ENCODE results near the gene ARHGAP10. TPM values are rescaled to one million over a fixed set of nuclear protein-coding genes. Genes with fewer than 3 reads are reported as not detected.

The ARHGAP10 gene
- total RNA-seq, 1 experiment from 2014 or later: 36.6 TPM

GRCh38 chr4:147683188-147683591 lies 48.7 kb upstream of the ARHGAP10 start:
- Mint-ChIP-seq H3K27ac (ENCODE audit: unreplicated experiment) (peak overlapping the region; percentile 85), H3K9me3 (ENCODE audit: unreplicated experiment) (no peaks in the 10 kb centered on the region), H3K4me3 (ENCODE audit: unreplicated experiment) (peak overlapping the region; percentile 90), H3K36me3 (ENCODE audit: insufficient read depth, unreplicated experiment) (peaks cover 21% of the 10 kb centered on the region), H3K4me1 (ENCODE audit: low read depth, unreplicated experiment) (no peaks in the 10 kb centered on the region), H3K27me3 (ENCODE audit: insufficient read depth, unreplicated experiment) (no peaks in the 10 kb centered on the region)
- no peaks in the 10 kb centered on the region for H3K27me3 ChIP-seq (replicated peaks; ENCODE audit: control insufficient read depth, insufficient read depth, low read length)
- TSS peak; percentile 63 for BruUV-seq (replicated peaks)
- ChIA-PET CTCF (interaction anchor here (0.6 to 2.4 kb wide), 3 partner anchors 66 to 185 kb away, joined by 3 to 20 read pairs (median 4); partner anchors contain the start of gene TMEM184C), POLR2A (interaction anchor here (1.0 to 2.0 kb wide), 2 partner anchors 49 to 66 kb away, joined by 3 to 14 read pairs; partner anchors contain the start of genes ARHGAP10 and TMEM184C)
- H3K36me3 ChIP-seq (ENCODE audit: control insufficient read depth, insufficient read depth, low read length): no peaks in the 10 kb centered on the region
- intact Hi-C loops (cut with micrococcal nuclease; ENCODE audit: unreplicated experiment): loop anchor here (5.0 kb wide), 1 partner anchor 66 kb away; the partner anchor contains the start of gene TMEM184C
- no peaks in the 10 kb centered on the region for H3K9me3 ChIP-seq
- peak overlapping the region; percentile 74 for H3K4me3 ChIP-seq (ENCODE audit: low read depth, low read length)
- TF ChIP-seq CTCF (IDR thresholded peaks at IDR 0.05; ENCODE audit: insufficient read depth in 1 of 2, low read depth in 1 of 2, low read length in 1 of 2, severe bottlenecking in 1 of 2, unreplicated experiment in 1 of 2): no peak
- DNase-seq: no peak
- peaks cover 8% of the 10 kb centered on the region for H3K4me1 ChIP-seq

- Mint-ChIP-seq H3K27me3 (ENCODE audit: insufficient read depth, unreplicated experiment) (no peaks in the 10 kb centered on the region), H3K4me1 (ENCODE audit: low read depth, unreplicated experiment) (no peaks in the 10 kb centered on the region), H3K4me3 (ENCODE audit: unreplicated experiment) (peak within 1 kb of the TSS; percentile 90), H3K27ac (ENCODE audit: unreplicated experiment) (peak within 1 kb of the TSS; percentile 85), H3K9me3 (ENCODE audit: unreplicated experiment) (no peaks in the 10 kb centered on the region), H3K36me3 (ENCODE audit: insufficient read depth, unreplicated experiment) (peaks cover 13% of the 10 kb centered on the region)
- Histone ChIP-seq H3K4me1 (peaks cover 8% of the 10 kb centered on the region), H3K27me3 (replicated peaks; ENCODE audit: control insufficient read depth, insufficient read depth, low read length) (no peaks in the 10 kb centered on the region), H3K4me3 (ENCODE audit: low read depth, low read length) (peak within 1 kb of the TSS; percentile 74), H3K9me3 (no peaks in the 10 kb centered on the region), H3K36me3 (ENCODE audit: control insufficient read depth, insufficient read depth, low read length) (no peaks in the 10 kb centered on the region)
- POLR2A ChIA-PET: interaction anchor here (0.7 to 2.0 kb wide), 6 partner anchors 48 to 110 kb away, joined by 3 to 14 read pairs (median 4); partner anchors contain the start of genes ARHGAP10 and TMEM184C
- BruUV-seq (replicated peaks): TSS peak; percentile 97
- CTCF ChIA-PET: interaction anchor here (0.6 to 2.4 kb wide), 6 partner anchors 9 to 184 kb away, joined by 3 to 20 read pairs (median 4); partner anchors contain the start of gene TMEM184C
- intact Hi-C loops (cut with micrococcal nuclease; ENCODE audit: unreplicated experiment): loop anchor here (2.0 to 5.0 kb wide), 2 partner anchors 49 to 67 kb away; partner anchors contain the start of genes ARHGAP10 and TMEM184C
- TF ChIP-seq CTCF (IDR thresholded peaks at IDR 0.05; ENCODE audit: insufficient read depth in 1 of 2, low read depth in 1 of 2, low read length in 1 of 2, severe bottlenecking in 1 of 2, unreplicated experiment in 1 of 2): no peak
- peak; percentile 91 to 92 for DNase-seq
Measured at GRCh38 chr4:147683717-147684700, 47.9 kb upstream of the ARHGAP10 start, which contains the start of gene PRMT9. Gene PRMT9 (minus strand): TSS chr4:147684163. CDS start chr4:147683987, 176 bp downstream.

GRCh38 chr4:147689067-147689466 lies 42.8 kb upstream of the ARHGAP10 start:
- TF ChIP-seq CTCF (IDR thresholded peaks at IDR 0.05; ENCODE audit: insufficient read depth in 1 of 2, low read depth in 1 of 2, low read length in 1 of 2, severe bottlenecking in 1 of 2, unreplicated experiment in 1 of 2): no peak
- ChIA-PET CTCF (no interaction called here), POLR2A (no interaction called here)
- H3K27ac Mint-ChIP-seq (ENCODE audit: unreplicated experiment): no peak overlapping the region
- peaks cover 7% of the 10 kb centered on the region for H3K4me1 Mint-ChIP-seq (ENCODE audit: low read depth, unreplicated experiment)
- H3K27me3 Mint-ChIP-seq (ENCODE audit: insufficient read depth, unreplicated experiment): no peaks in the 10 kb centered on the region
- DNase-seq: no peak
- Histone ChIP-seq H3K9me3 (no peaks in the 10 kb centered on the region), H3K36me3 (ENCODE audit: control insufficient read depth, insufficient read depth, low read length) (no peaks in the 10 kb centered on the region), H3K27me3 (replicated peaks; ENCODE audit: control insufficient read depth, insufficient read depth, low read length) (no peaks in the 10 kb centered on the region), H3K4me1 (peaks cover 14% of the 10 kb centered on the region), H3K4me3 (ENCODE audit: low read depth, low read length) (no peak overlapping the region)
- BruUV-seq (replicated peaks): no TSS peak
- no peak overlapping the region for H3K4me3 Mint-ChIP-seq (ENCODE audit: unreplicated experiment)
- H3K36me3 Mint-ChIP-seq (ENCODE audit: insufficient read depth, unreplicated experiment): peaks cover 7% of the 10 kb centered on the region
- intact Hi-C loops (cut with micrococcal nuclease; ENCODE audit: unreplicated experiment): no loop called here
- no peaks in the 10 kb centered on the region for H3K9me3 Mint-ChIP-seq (ENCODE audit: unreplicated experiment)
